ENCODE measurements around the gene CDC42SE2.

Gene CDC42SE2

DNA sequence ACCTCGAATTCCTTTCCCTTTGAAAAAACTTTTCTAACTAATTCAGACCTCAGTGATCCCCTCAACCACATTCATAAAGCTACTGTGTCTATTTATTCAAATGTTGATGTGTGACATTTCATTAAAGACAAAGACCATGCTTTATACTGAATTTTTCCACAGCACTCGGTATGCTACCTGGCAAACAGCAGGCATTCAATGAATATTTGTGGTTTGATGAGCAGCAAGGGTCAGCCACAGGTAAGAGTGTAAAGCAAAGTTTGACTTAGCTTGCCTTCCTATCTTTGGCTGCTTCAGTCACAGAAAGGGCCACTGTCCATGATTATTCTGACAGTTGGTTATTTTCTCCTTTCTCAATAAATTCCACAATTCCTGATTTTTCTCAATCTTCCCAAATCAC is 5.1 kb upstream of the CDC42SE2 start:
- Histone ChIP-seq H3F3A (ENCODE audit: insufficient read depth, low read length) (peaks cover 4% of the 10 kb centered on the region; the same call in 1 of the 2 replicates), H3K9me3 (ENCODE audit: low read length) (no peaks in the 10 kb centered on the region), H3K4me2 (ENCODE audit: low read length) (no peak overlapping the region), H3K27me3 (ENCODE audit: insufficient read depth, low read length) (no peaks in the 10 kb centered on the region), H3K9me2 (ENCODE audit: low read depth, low read length) (no peaks in the 10 kb centered on the region), H3K27ac (ENCODE audit: low read depth, low read length, poor library complexity, severe bottlenecking) (peak overlapping the region; percentile 85), H3K4me3 (ENCODE audit: low read depth, low read length, poor library complexity, severe bottlenecking) (no peak overlapping the region), H4K20me1 (ENCODE audit: insufficient read depth, low read length) (no peaks in the 10 kb centered on the region), H3K79me2 (ENCODE audit: insufficient read depth, low read length) (no peaks in the 10 kb centered on the region), H2AFZ (ENCODE audit: low read length) (no peak overlapping the region), H3K9ac (ENCODE audit: low read length) (no peak overlapping the region), H3K4me1 (ENCODE audit: insufficient read depth, low read length, severe bottlenecking) (peaks cover 73% of the 10 kb centered on the region), H3K36me3 (ENCODE audit: insufficient read depth, low read length) (peaks cover 40% of the 10 kb centered on the region)
- TF ChIP-seq, protein P1, sequence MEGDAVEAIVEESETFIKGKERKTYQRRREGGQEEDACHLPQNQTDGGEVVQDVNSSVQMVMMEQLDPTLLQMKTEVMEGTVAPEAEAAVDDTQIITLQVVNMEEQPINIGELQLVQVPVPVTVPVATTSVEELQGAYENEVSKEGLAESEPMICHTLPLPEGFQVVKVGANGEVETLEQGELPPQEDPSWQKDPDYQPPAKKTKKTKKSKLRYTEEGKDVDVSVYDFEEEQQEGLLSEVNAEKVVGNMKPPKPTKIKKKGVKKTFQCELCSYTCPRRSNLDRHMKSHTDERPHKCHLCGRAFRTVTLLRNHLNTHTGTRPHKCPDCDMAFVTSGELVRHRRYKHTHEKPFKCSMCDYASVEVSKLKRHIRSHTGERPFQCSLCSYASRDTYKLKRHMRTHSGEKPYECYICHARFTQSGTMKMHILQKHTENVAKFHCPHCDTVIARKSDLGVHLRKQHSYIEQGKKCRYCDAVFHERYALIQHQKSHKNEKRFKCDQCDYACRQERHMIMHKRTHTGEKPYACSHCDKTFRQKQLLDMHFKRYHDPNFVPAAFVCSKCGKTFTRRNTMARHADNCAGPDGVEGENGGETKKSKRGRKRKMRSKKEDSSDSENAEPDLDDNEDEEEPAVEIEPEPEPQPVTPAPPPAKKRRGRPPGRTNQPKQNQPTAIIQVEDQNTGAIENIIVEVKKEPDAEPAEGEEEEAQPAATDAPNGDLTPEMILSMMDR (IDR thresholded peaks at IDR 0.05; ENCODE audit: low read length), result no peak
- TF ChIP-seq EZH2 (IDR thresholded peaks at IDR 0.05; ENCODE audit: borderline replicate concordance, low read length), result no peak

DNA sequence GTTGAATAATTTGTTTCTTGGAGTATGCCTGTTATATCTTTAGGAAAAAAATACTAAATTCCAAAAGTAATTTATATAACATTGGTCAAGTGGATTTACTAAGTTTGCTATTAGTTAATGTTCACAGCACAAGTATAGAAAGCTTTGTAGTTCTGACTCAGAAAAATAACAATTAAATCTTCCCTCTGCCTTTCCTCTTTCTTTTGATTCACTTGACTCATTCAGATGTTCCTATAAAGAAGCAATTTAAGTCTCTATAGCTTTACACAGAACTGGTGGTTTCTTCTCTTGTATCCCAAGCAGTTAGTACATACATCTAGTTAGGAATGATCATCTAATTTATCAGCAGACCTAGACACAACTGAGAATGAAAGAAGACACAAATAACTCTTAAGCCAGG is 4.5 kb upstream of the CDC42SE2 start:
- no peak for TF ChIP-seq EZH2 (IDR thresholded peaks at IDR 0.05; ENCODE audit: borderline replicate concordance, low read length)
- H3K9me3 ChIP-seq (ENCODE audit: low read length), result no peaks in the 10 kb centered on the region
- peaks cover 4% of the 10 kb centered on the region; the same call in 1 of the 2 replicates for H3F3A ChIP-seq (ENCODE audit: insufficient read depth, low read length)

DNA sequence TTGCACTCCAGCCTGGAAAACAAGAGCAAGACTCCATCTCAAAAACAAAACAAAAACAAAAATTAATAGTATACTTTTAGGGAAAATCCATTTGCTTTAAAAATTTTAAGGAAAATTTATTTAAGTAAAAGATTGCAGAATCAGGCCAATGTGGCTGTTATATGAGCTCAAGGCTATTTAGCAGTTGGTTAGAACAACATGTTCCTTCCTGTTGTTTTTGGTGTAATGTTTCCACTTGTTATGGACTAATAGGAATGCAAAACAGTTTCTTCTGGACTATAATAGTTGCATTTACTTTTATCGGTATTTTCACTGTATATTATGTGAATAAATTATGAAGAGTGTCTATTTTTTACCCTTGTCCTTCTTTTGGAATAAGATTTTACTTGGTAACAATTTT is 3.0 kb upstream of the CDC42SE2 start:
- Histone ChIP-seq H2AFZ (ENCODE audit: low read length) (no peak overlapping the region), H3F3A (ENCODE audit: insufficient read depth, low read length) (peaks cover 4% of the 10 kb centered on the region; the same call in 1 of the 2 replicates), H3K9me2 (ENCODE audit: low read depth, low read length) (no peaks in the 10 kb centered on the region), H3K9me3 (ENCODE audit: low read length) (no peaks in the 10 kb centered on the region), H3K4me3 (ENCODE audit: low read depth, low read length, poor library complexity, severe bottlenecking) (no peak overlapping the region), H3K9ac (ENCODE audit: low read length) (no peak overlapping the region), H3K79me2 (ENCODE audit: insufficient read depth, low read length) (peaks cover 13% of the 10 kb centered on the region), H3K4me2 (ENCODE audit: low read length) (no peak overlapping the region), H3K27ac (ENCODE audit: low read depth, low read length, poor library complexity, severe bottlenecking) (no peak overlapping the region), H3K36me3 (ENCODE audit: insufficient read depth, low read length) (peaks cover 35% of the 10 kb centered on the region), H3K27me3 (ENCODE audit: insufficient read depth, low read length) (no peaks in the 10 kb centered on the region), H4K20me1 (ENCODE audit: insufficient read depth, low read length) (no peaks in the 10 kb centered on the region), H3K4me1 (ENCODE audit: insufficient read depth, low read length, severe bottlenecking) (peaks cover 64% of the 10 kb centered on the region)
- TF ChIP-seq, protein P1 (IDR thresholded peaks at IDR 0.05; ENCODE audit: low read length), result no peak
- no peak for TF ChIP-seq EZH2 (IDR thresholded peaks at IDR 0.05; ENCODE audit: borderline replicate concordance, low read length)

More for the DNA sequence above, 4.5 kb upstream of the CDC42SE2 start:
- Histone ChIP-seq H3K4me3 (ENCODE audit: low read depth, low read length, poor library complexity, severe bottlenecking) (no peak overlapping the region), H4K20me1 (ENCODE audit: insufficient read depth, low read length) (no peaks in the 10 kb centered on the region), H3K4me1 (ENCODE audit: insufficient read depth, low read length, severe bottlenecking) (peaks cover 67% of the 10 kb centered on the region), H3K9me2 (ENCODE audit: low read depth, low read length) (no peaks in the 10 kb centered on the region), H3K4me2 (ENCODE audit: low read length) (no peak overlapping the region), H2AFZ (ENCODE audit: low read length) (no peak overlapping the region), H3K79me2 (ENCODE audit: insufficient read depth, low read length) (no peaks in the 10 kb centered on the region), H3K27me3 (ENCODE audit: insufficient read depth, low read length) (no peaks in the 10 kb centered on the region), H3K9ac (ENCODE audit: low read length) (no peak overlapping the region), H3K36me3 (ENCODE audit: insufficient read depth, low read length) (peaks cover 40% of the 10 kb centered on the region), H3K27ac (ENCODE audit: low read depth, low read length, poor library complexity, severe bottlenecking) (peak overlapping the region; percentile 85)

DNA sequence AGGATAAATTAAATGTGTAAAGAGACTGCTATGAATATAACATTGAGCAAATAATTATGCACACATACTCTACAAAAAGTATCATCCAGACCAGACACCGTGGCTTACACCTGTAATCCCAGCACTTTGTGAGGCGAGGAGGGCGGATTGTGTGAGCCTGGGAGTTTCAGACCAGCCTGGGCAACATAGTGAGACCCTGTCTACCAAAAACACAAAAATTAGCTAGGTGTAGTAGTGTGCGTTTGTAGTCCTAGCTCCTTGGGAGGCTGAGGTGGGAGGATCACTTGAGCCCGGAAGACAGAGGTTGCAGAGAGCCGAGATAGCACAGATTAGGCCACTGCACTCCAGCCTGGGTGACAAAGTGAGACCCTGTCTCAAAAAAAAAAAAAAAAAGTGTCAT is 2.4 kb upstream of the CDC42SE2 start:
- no peaks in the 10 kb centered on the region for H4K20me1 ChIP-seq (ENCODE audit: insufficient read depth, low read length)
- no peaks in the 10 kb centered on the region for H3K27me3 ChIP-seq (ENCODE audit: insufficient read depth, low read length)
- peaks cover 19% of the 10 kb centered on the region for H3K79me2 ChIP-seq (ENCODE audit: insufficient read depth, low read length)
- H3K4me3 ChIP-seq (ENCODE audit: low read depth, low read length, poor library complexity, severe bottlenecking), result no peak overlapping the region
- no peak overlapping the region for H3K9ac ChIP-seq (ENCODE audit: low read length)
- peaks cover 4% of the 10 kb centered on the region; the same call in 1 of the 2 replicates for H3F3A ChIP-seq (ENCODE audit: insufficient read depth, low read length)
- H3K9me2 ChIP-seq (ENCODE audit: low read depth, low read length), result no peaks in the 10 kb centered on the region
- TF ChIP-seq, protein P1 (IDR thresholded peaks at IDR 0.05; ENCODE audit: low read length), result no peak
- no peaks in the 10 kb centered on the region for H3K9me3 ChIP-seq (ENCODE audit: low read length)
- no peak overlapping the region for H2AFZ ChIP-seq (ENCODE audit: low read length)
- H3K4me2 ChIP-seq (ENCODE audit: low read length), result no peak overlapping the region
- H3K36me3 ChIP-seq (ENCODE audit: insufficient read depth, low read length), result peaks cover 30% of the 10 kb centered on the region; the same call in 1 of the 2 replicates
- H3K27ac ChIP-seq (ENCODE audit: low read depth, low read length, poor library complexity, severe bottlenecking), result peak overlapping the region; percentile 39
- H3K4me1 ChIP-seq (ENCODE audit: insufficient read depth, low read length, severe bottlenecking), result peaks cover 63% of the 10 kb centered on the region

Measured in OCI-LY1 (cell line).